ENCODE results near the gene HES2. TPM values are rescaled to one million over a fixed set of nuclear protein-coding genes. Genes with fewer than 3 reads are reported as not detected.

The HES2 gene
- total and polyA plus RNA-seq, 9 of the 15 experiments (the other 6 are each of a cell fraction or from before 2014, with no cell fraction given): 0.05 to 0.18 (median 0.07) TPM; not detected in 4

DNA sequence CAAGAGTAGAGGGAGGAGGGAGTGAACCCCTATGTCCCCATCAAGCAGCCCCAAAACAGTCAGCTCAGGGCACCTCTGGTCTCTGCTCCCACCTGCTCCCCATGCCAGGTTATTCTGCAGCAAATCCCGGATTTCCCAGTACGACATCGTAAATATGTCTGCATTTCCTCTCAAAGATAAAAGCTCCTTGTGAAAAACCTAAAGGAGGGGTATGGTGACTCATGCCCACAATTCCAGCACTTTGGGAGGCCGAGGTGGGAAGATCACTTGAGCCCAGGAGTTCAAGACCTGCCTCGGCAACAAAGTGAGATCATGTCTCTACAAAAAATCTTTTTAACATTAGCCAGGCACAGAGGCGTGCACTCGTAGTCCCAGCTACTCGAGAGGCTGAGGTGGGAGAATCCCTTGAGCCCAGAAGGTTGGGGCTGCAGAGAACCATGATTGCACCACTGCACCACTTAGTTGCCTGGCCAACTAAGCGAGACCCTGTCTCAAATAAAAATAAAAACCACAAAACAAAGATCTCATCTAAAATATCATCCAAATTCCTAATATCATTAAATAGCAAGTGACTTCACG, 33.3 kb downstream of the HES2 start (continued):
- TF ChIP-seq, protein P1, sequence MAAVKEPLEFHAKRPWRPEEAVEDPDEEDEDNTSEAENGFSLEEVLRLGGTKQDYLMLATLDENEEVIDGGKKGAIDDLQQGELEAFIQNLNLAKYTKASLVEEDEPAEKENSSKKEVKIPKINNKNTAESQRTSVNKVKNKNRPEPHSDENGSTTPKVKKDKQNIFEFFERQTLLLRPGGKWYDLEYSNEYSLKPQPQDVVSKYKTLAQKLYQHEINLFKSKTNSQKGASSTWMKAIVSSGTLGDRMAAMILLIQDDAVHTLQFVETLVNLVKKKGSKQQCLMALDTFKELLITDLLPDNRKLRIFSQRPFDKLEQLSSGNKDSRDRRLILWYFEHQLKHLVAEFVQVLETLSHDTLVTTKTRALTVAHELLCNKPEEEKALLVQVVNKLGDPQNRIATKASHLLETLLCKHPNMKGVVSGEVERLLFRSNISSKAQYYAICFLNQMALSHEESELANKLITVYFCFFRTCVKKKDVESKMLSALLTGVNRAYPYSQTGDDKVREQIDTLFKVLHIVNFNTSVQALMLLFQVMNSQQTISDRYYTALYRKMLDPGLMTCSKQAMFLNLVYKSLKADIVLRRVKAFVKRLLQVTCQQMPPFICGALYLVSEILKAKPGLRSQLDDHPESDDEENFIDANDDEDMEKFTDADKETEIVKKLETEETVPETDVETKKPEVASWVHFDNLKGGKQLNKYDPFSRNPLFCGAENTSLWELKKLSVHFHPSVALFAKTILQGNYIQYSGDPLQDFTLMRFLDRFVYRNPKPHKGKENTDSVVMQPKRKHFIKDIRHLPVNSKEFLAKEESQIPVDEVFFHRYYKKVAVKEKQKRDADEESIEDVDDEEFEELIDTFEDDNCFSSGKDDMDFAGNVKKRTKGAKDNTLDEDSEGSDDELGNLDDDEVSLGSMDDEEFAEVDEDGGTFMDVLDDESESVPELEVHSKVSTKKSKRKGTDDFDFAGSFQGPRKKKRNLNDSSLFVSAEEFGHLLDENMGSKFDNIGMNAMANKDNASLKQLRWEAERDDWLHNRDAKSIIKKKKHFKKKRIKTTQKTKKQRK (IDR thresholded peaks at IDR 0.05; ENCODE audit: borderline replicate concordance, low read depth, low read length): no peak
- TF ChIP-seq SP2 (IDR thresholded peaks at IDR 0.05; ENCODE audit: extremely low read depth, low read depth, low read length, poor library complexity, severe bottlenecking): no peak
- TF ChIP-seq, protein P2, sequence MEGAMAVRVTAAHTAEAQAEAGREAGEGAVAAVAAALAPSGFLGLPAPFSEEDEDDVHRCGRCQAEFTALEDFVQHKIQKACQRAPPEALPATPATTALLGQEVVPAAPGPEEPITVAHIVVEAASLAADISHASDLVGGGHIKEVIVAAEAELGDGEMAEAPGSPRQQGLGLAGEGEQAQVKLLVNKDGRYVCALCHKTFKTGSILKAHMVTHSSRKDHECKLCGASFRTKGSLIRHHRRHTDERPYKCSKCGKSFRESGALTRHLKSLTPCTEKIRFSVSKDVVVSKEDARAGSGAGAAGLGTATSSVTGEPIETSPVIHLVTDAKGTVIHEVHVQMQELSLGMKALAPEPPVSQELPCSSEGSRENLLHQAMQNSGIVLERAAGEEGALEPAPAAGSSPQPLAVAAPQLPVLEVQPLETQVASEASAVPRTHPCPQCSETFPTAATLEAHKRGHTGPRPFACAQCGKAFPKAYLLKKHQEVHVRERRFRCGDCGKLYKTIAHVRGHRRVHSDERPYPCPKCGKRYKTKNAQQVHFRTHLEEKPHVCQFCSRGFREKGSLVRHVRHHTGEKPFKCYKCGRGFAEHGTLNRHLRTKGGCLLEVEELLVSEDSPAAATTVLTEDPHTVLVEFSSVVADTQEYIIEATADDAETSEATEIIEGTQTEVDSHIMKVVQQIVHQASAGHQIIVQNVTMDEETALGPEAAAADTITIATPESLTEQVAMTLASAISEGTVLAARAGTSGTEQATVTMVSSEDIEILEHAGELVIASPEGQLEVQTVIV (CRISPR knock-in tag; IDR thresholded peaks at IDR 0.05; ENCODE audit: borderline replicate concordance): no peak

Measured in K562 (cell line).